Adrenal gland (tissue), 19 donors: ENCODE measurements around the gene NPY. TPM values are rescaled to one million over a fixed set of nuclear protein-coding genes. Genes with fewer than 3 reads are reported as not detected.

Experiments
- DNase-seq, 7 donors: peaks; one replicate each; pipeline ENCODE4 v3.0.0-alpha.2; 2019 to 2020
- H3K27ac ChIP-seq, 5 donors: fragments of 200-600 bp; sonication (generic) in 4 of 5; 1 replicate in 3 of 5; 2 replicates in 2 of 5; pipeline versions ENCODE4 v1.5.1 to v1.8.0; 2016 to 2020; ENCODE audit warnings: mild to moderate bottlenecking in 1 of 5
- H3K27me3 ChIP-seq: fragments of 200-600 bp; 2 replicates; pipeline ENCODE4 v1.8.0; 2021
- H3K36me3 ChIP-seq, 2 donors: fragments of 200-600 bp; replicated peaks in 1 of 2; 1 replicate in 1 of 2; 2 replicates in 1 of 2; pipeline versions ENCODE4 v1.5.1 to v1.8.0; 2018 to 2022
- H3K4me1 ChIP-seq, 2 donors: fragments of 200-600 bp; replicated peaks in 1 of 2; 1 replicate in 1 of 2; 2 replicates in 1 of 2; pipeline versions ENCODE4 v1.5.1 to v1.8.0; 2018 to 2021
- H3K4me3 ChIP-seq, 4 donors: fragments of 200-600 bp; sonication (generic) in 3 of 4; one replicate each; pipeline ENCODE4 v1.5.1; 2016 to 2018
- H3K9me3 ChIP-seq, 3 donors: fragments of 200-600 bp; sonication (generic) in 1 of 3; replicated peaks in 1 of 3; 1 replicate in 2 of 3; 2 replicates in 1 of 3; pipeline versions ENCODE4 v1.5.1 to v1.8.0; 2016 to 2021
- CTCF ChIP-seq, 6 experiments: fragments of 450-650 bp in 4 of 6; fragments of 200-600 bp in 2 of 6; sonication (generic) in 1 of 6; IDR thresholded peaks; 1 replicate in 5 of 6; 2 replicates in 1 of 6; pipeline versions ENCODE4 v1.5.1 to v1.8.0; 2016 to 2021; ENCODE audit warnings: antibody characterized with exemption in 6 of 6, mild to moderate bottlenecking in 2 of 6, moderate library complexity in 1 of 6
- POLR2A ChIP-seq, 2 donors: fragments of 450-650 bp; IDR thresholded peaks; one replicate each; pipeline ENCODE4 v1.6.1; 2017; ENCODE audit warnings: antibody characterized with exemption in 2 of 2, mild to moderate bottlenecking in 2 of 2, moderate library complexity in 1 of 2
- WGBS, 4 donors: extraction: QIAGEN DNeasy Blood & Tissue Kit in 2 of 4; methylation state at CpG; one replicate each; pipeline versions ENCODE4 v1.1.5 to v1.1.7; 2013 to 2017; 5-methylcytosine and 5-hydroxymethylcytosine counted together
- intact Hi-C, 2 donors: fragments of 100-400 bp; cut with DNase I; formaldehyde crosslinking; loops; one replicate each; pipeline versions ENCODE4 v1.14.1 to v1.15.0; 2022 to 2023
- long read RNA-seq, 10 donors: library from polyadenylated mRNA in 3 of 10; unstranded in 2 of 10; stranded (forward) in 1 of 10; transcript quantifications; one replicate each; pipeline ENCODE4 v2.0.0 and lab custom pipeline, GENCODE V29; 2021 to 2026
- polyA plus RNA-seq, 3 donors: library from polyadenylated mRNA; stranded (reverse); fragments of 200-250 nt in 2 of 3; fragments of 350-450 nt in 1 of 3; fragmentation: Illumina TruSeq in 1 of 3; extraction: RNeasy Lipid Tissue Mini Kit (QIAGEN cat#74804) in 1 of 3; gene quantifications; one replicate each; pipeline ENCODE4 v1.2.3, GENCODE V29; 2013 to 2014
- total RNA-seq, 9 donors: library from RNA; depleted of rRNA in 4 of 9; stranded (reverse); fragments of >200 nt in 4 of 9; fragments of 120-200 nt in 1 of 9; fragmentation: NEBNext Ultra II Directional in 1 of 9; extraction: Animal tissue kit (Norgen Biotek cat#: 25700) in 1 of 9; gene quantifications; one replicate each; pipeline versions ENCODE4 v1.1.0 to v1.2.4, GENCODE V29; 2013 to 2023
- donor health status: healthy with polysubstance abuse.
- donor health status: Bipolar disorder and iron deficiency.
- donor health status: DM: yes; HTN: yes; CAD: no.
- donor health status: DM: no; HTN: no; CAD: no.
- donor health status: DM: no; HTN: no; CAD: no.
- donor health status: DM: yes; HTN: yes; CAD: no.

NPY gene
- 100 to 1,000 TPM in 1 of 9 donors, 10 to 100 TPM in 2, 1 to 10 TPM in 4, not detected in 2; 1.3 to 268 (median 9.9) TPM for total RNA-seq
- polyA plus RNA-seq, result 100 to 1,000 TPM in 2 of 3 donors, 10 to 100 TPM in 1; 15.2 to 191 (median 167) TPM
- long read RNA-seq, donor 1, result 0 reads
- long read RNA-seq, donor 2, partial matches to known transcripts, result 0 of 1 reads
- long read RNA-seq, donor 2, other reads (novel, unspliced or antisense), result 0 of 1 reads
- long read RNA-seq, donor 3, partial matches to known transcripts, result 0 of 1 reads
- long read RNA-seq, donor 3, other reads (novel, unspliced or antisense), result 0 of 1 reads
- long read RNA-seq, donor 4, result 0 reads
- long read RNA-seq, donor 5, partial matches to known transcripts, result 0 of 2 reads
- long read RNA-seq, donor 5, other reads (novel, unspliced or antisense), result 0 of 2 reads
- long read RNA-seq, donor 6, transcript NPY-201 (4 exons, 585 nt), result major isoform, 11 of 12 reads
- long read RNA-seq, donor 6, partial matches to known transcripts, result 0 of 12 reads
- long read RNA-seq, donor 6, other reads (novel, unspliced or antisense), result 1 of 12 reads
- long read RNA-seq, donor 7, result 0 reads
- long read RNA-seq, donor 8, result 0 reads
- long read RNA-seq, donor 9, result 0 reads
- long read RNA-seq, donor 10, partial matches to known transcripts, result 0 of 2 reads
- long read RNA-seq, donor 10, other reads (novel, unspliced or antisense), result 0 of 2 reads

GRCh38 chr7:24283897-24284698 lies at the start of gene NPY:
TSS of gene NPY (plus strand) at chr7:24284190. CDS start at chr7:24285241, 1,051 bp downstream.
- DNase-seq, result no peak
- Histone ChIP-seq H3K9me3 (no peaks in the 10 kb centered on the region), H3K4me3 (no peak within 1 kb of the TSS), H3K4me1 (no peaks in the 10 kb centered on the region), H3K36me3 (no peaks in the 10 kb centered on the region), H3K27ac (no peak within 1 kb of the TSS), H3K27me3 (peaks cover 40% of the 10 kb centered on the region)
- intact Hi-C loops, result no loop called here
- TF ChIP-seq CTCF (IDR thresholded peaks at IDR 0.05), result no peak
- no peak for TF ChIP-seq POLR2A (IDR thresholded peaks at IDR 0.05)
- 1 to 2% (median 1%) methylated on average over 10 to 73 of the region's 73 CpGs for WGBS, 4 donors

GRCh38 chr7:24239260-24239659 lies 44.7 kb upstream of the NPY start:
- Histone ChIP-seq H3K4me3 (no peak overlapping the region), H3K4me1 (no peaks in the 10 kb centered on the region), H3K9me3 (no peaks in the 10 kb centered on the region), H3K27me3 (no peaks in the 10 kb centered on the region), H3K36me3 (no peaks in the 10 kb centered on the region), H3K27ac (no peak overlapping the region)
- no peak for DNase-seq
- intact Hi-C loops, result no loop called here
- TF ChIP-seq POLR2A (IDR thresholded peaks at IDR 0.05) (no peak), CTCF (IDR thresholded peaks at IDR 0.05) (no peak)

GRCh38 chr7:24241206-24241605 lies 42.8 kb upstream of the NPY start:
- no peaks in the 10 kb centered on the region for H3K36me3 ChIP-seq
- no peak overlapping the region for H3K27ac ChIP-seq
- H3K27me3 ChIP-seq, result no peaks in the 10 kb centered on the region
- no peak overlapping the region for H3K4me3 ChIP-seq
- TF ChIP-seq POLR2A (IDR thresholded peaks at IDR 0.05) (no peak), CTCF (IDR thresholded peaks at IDR 0.05) (no peak)
- 82 to 91% (median 86%) methylated on average over 5 of the region's 5 CpGs for WGBS, 4 donors
- intact Hi-C loops, result no loop called here
- no peak for DNase-seq
- no peaks in the 10 kb centered on the region for H3K4me1 ChIP-seq
- no peaks in the 10 kb centered on the region for H3K9me3 ChIP-seq

GRCh38 chr7:24244554-24244953 lies 39.4 kb upstream of the NPY start:
- no peaks in the 10 kb centered on the region for H3K36me3 ChIP-seq
- H3K27me3 ChIP-seq, result no peaks in the 10 kb centered on the region
- no peak for DNase-seq
- TF ChIP-seq POLR2A (IDR thresholded peaks at IDR 0.05) (no peak), CTCF (IDR thresholded peaks at IDR 0.05) (no peak)
- H3K4me3 ChIP-seq, result no peak overlapping the region
- intact Hi-C loops, result no loop called here
- H3K4me1 ChIP-seq, result no peaks in the 10 kb centered on the region
- WGBS, 4 donors, result 69 to 92% (median 78%) methylated on average over 2 of the region's 2 CpGs
- H3K9me3 ChIP-seq, result no peaks in the 10 kb centered on the region
- no peak overlapping the region for H3K27ac ChIP-seq
